ENCODE data around the gene SEZ6.

DNA sequence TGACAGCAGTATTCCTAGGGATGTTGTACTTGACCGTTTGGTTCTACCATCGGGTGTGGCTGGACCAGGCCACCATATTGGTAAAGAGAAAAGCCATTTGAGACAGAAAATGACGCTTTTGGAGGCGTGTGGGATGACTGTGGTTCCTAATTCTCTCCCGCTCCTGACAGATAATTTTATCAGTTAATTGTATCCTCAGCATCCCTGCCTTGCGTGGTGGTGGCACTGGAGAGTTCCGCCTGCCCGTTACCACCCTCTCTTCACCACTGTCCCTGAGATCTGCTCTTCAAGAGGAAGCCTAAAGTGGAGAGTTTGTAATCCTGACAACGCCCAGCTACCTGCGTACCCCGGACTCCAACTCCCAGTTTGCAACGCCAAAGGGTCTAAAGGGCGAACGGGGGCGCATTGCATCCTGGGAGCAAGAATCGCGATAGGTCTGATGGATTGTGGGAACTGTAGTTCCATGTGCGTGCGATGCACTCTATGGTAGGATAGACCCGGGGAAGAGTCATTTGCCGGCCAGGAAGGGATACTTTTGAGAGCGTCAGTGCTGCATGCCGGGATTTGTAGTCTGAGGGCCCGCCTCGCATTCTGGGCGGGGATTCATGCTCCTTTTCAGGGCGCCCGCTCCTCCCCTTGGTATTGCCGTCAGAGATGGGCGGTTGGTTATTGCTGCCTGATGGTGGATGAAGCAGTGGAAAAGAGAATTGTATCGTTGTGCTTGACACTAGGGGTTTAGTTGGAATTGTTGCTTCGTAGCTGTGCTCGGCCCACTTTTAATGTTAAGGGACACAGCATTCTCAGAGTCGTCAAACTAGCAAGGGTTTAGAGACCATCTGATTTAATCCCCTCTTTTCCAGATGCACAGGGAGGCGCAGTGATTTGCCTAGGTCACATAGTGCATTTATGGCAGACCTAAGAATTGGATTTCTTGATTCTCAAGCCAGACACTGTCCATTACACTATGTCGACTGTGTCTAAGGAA, 53.5 kb downstream of the SEZ6 start:
- TF ChIP-seq CTCF (IDR thresholded peaks at IDR 0.05) (no peak), EZH2phosphoT487 (IDR thresholded peaks at IDR 0.05) (no peak)

Data from neural progenitor cell (in vitro differentiated cells).